HCT116 (cell line): ENCODE data around the gene CCDC159.

Experiments
- CTCF ChIP-seq, 3 experiments: fragments of 200-600 bp in 1 of 3; sonication (generic) in 1 of 3; IDR thresholded peaks in 2 of 3; conservative IDR thresholded peaks in 1 of 3; 2 replicates each; pipeline ENCODE4 v1.5.1; 2012 to 2017; ENCODE audit warnings: low read depth in 2 of 3, low read length in 2 of 3, antibody characterized with exemption in 1 of 3, borderline replicate concordance in 1 of 3, control low read depth in 1 of 3, mild to moderate bottlenecking in 1 of 3, mixed read lengths in 1 of 3, mixed run types in 1 of 3, moderate library complexity in 1 of 3; ENCODE audit not compliant: insufficient read depth in 1 of 3
- EZH2 ChIP-seq: fragments of 200-600 bp; sonication (generic); IDR thresholded peaks from 2 replicates; pipeline ENCODE4 v1.6.1; 2017; ENCODE audit warnings: antibody characterized with exemption, mixed run types
- FOSL1 ChIP-seq: IDR thresholded peaks from 2 replicates; pipeline ENCODE4 v1.6.1; 2012; ENCODE audit warnings: low read depth
- JUND ChIP-seq: IDR thresholded peaks from 2 replicates; pipeline ENCODE4 v1.6.1; 2012
- POLR2A ChIP-seq: IDR thresholded peaks from 2 replicates; pipeline ENCODE4 v1.7.0; 2011; ENCODE audit warnings: borderline replicate concordance; ENCODE audit not compliant: insufficient read depth, insufficient read length; ENCODE audit errors: extremely low read depth
- REST ChIP-seq: IDR thresholded peaks from 2 replicates; pipeline ENCODE4 v1.6.1; 2012; ENCODE audit warnings: low read depth

GRCh38 chr19:11339254-11340098 is 6.8 kb upstream of the CCDC159 start, which contains the start of gene RAB3D:
- no peak for TF ChIP-seq REST
- TF ChIP-seq CTCF (IDR thresholded peaks at IDR 0.05 in 2 of 3, conservative IDR thresholded peaks at IDR 0.05 in 1 of 3; ENCODE audit: borderline replicate concordance in 1 of 3, insufficient read depth in 1 of 3, low read depth in 2 of 3, low read length in 2 of 3) = no peak
- no peak for TF ChIP-seq POLR2A
- no peak for TF ChIP-seq EZH2
- no peak for TF ChIP-seq JUND
- no peak for TF ChIP-seq FOSL1
